Uterine smooth muscle cell (primary cell): ENCODE data around the gene ATP1A2. TPM values are rescaled to one million over a fixed set of nuclear protein-coding genes. Genes with fewer than 3 reads are reported as not detected.

ENCODE experiments used
- total RNA-seq: library from RNA; depleted of rRNA; stranded (reverse); fragments of >200 nt; gene quantifications from 2 replicates; pipeline ENCODE4 v1.2.3, GENCODE V29; 2014

ATP1A2 gene
- 0.37 TPM in 1 of 2 replicates, not detected in the other for total RNA-seq

GRCh38 chr1:160115545-160116282, at the start of gene ATP1A2:
Gene ATP1A2, plus strand, starts transcription at chr1:160115759. Its CDS starts 103 bp downstream, at chr1:160115862.

GRCh38 chr1:160069460-160070231, 45.9 kb upstream of the ATP1A2 start, which contains the start of gene KCNJ10:
Gene KCNJ10, minus strand, starts transcription at chr1:160070160. Its CDS starts 27,628 bp downstream, at chr1:160042532.

GRCh38 chr1:160081261-160081936, 34.2 kb upstream of the ATP1A2 start, which contains the start of gene KCNJ9:
Gene KCNJ9, plus strand, starts transcription at chr1:160081538. Its CDS starts 2,493 bp downstream, at chr1:160084031.

GRCh38 chr1:160097911-160098851, 17.4 kb upstream of the ATP1A2 start, which contains the start of gene IGSF8:
Gene IGSF8, minus strand, starts transcription at chr1:160098619. Its CDS starts 147 bp downstream, at chr1:160098472.

GRCh38 chr1:160151303-160151702, 35.7 kb downstream of the ATP1A2 start, which contains the start of gene ATP1A4:
Gene ATP1A4, plus strand, starts transcription at chr1:160151603. Its CDS starts 438 bp downstream, at chr1:160152041.

GRCh38 chr1:160189649-160190625, 74.4 kb downstream of the ATP1A2 start, which contains the start of gene CASQ1:
Gene CASQ1, plus strand, starts transcription at chr1:160190575. Its CDS starts 177 bp downstream, at chr1:160190752.

Other genes with a start within 250 kb of the ATP1A2 start
- 0.62 and 1.1 TPM in 2 replicates for gene CFAP45, start 215.6 kb upstream of the ATP1A2 start, total RNA-seq
- 187 and 331 TPM in 2 replicates for gene TAGLN2, start 190.3 kb upstream of the ATP1A2 start, total RNA-seq
- under 0.01 TPM in 1 of 2 replicates, not detected in the other for gene IGSF9, start 170.1 kb upstream of the ATP1A2 start, total RNA-seq
- gene SLAMF9, start 161.5 kb upstream of the ATP1A2 start, total RNA-seq: not detected in 2 replicates
- gene PIGM, start 83.8 kb upstream of the ATP1A2 start, total RNA-seq: 3.1 and 4.0 TPM in 2 replicates
- gene KCNJ10, start 45.6 kb upstream of the ATP1A2 start, total RNA-seq: under 0.01 TPM in 1 of 2 replicates, not detected in the other
- not detected in 2 replicates for gene KCNJ9, start 34.2 kb upstream of the ATP1A2 start, total RNA-seq
- 12.3 and 32.0 TPM in 2 replicates for gene IGSF8, start 17.1 kb upstream of the ATP1A2 start, total RNA-seq
- not detected in 2 replicates for gene ATP1A4, start 35.8 kb downstream of the ATP1A2 start, total RNA-seq
- 0.25 TPM in 1 of 2 replicates, not detected in the other for gene CASQ1, start 74.8 kb downstream of the ATP1A2 start, total RNA-seq
- 69.9 and 81.6 TPM in 2 replicates for gene PEA15, start 89.6 kb downstream of the ATP1A2 start, total RNA-seq
- gene DCAF8, start 146.8 kb downstream of the ATP1A2 start, total RNA-seq: 76.9 and 87.0 TPM in 2 replicates
- gene PEX19, start 169.4 kb downstream of the ATP1A2 start, total RNA-seq: 52.0 and 59.2 TPM in 2 replicates
- gene COPA, start 227.5 kb downstream of the ATP1A2 start, total RNA-seq: 327 and 372 TPM in 2 replicates
- gene NCSTN, start 227.6 kb downstream of the ATP1A2 start, total RNA-seq: 69.7 and 75.9 TPM in 2 replicates